Measurements from ENCODE around the gene DTX3L.

Gene DTX3L

GRCh38 chr3:122580470-122580869 lies 16.3 kb downstream of the DTX3L start:
- H3K27me3 ChIP-seq (ENCODE audit: control insufficient read depth, insufficient read depth, low read length), result no peaks in the 10 kb centered on the region
- H3K36me3 ChIP-seq (ENCODE audit: control insufficient read depth, insufficient read depth, low read length), result no peaks in the 10 kb centered on the region
- H3K27ac ChIP-seq (ENCODE audit: low read length), result no peak overlapping the region
- H3K9me3 ChIP-seq (ENCODE audit: control insufficient read depth, insufficient read depth, low read length), result peaks cover 3% of the 10 kb centered on the region; the same call in 1 of the 2 replicates
- no peaks in the 10 kb centered on the region for H3K4me1 ChIP-seq (ENCODE audit: control insufficient read depth, insufficient read depth, low read length)
- H3K4me3 ChIP-seq (ENCODE audit: low read length), result no peak overlapping the region
- WGBS (ENCODE audit: insufficient coverage, insufficient read length), result no CpG with 5 or more reads among the region's 3 CpGs
- DNase-seq (ENCODE audit: low read depth, low spot score), result no peak

GRCh38 chr3:122581622-122582021 lies 17.5 kb downstream of the DTX3L start:
- no CpG with 5 or more reads among the region's 2 CpGs for WGBS (ENCODE audit: insufficient coverage, insufficient read length)
- Histone ChIP-seq H3K4me1 (ENCODE audit: control insufficient read depth, insufficient read depth, low read length) (no peaks in the 10 kb centered on the region), H3K4me3 (ENCODE audit: low read length) (no peak overlapping the region), H3K27me3 (ENCODE audit: control insufficient read depth, insufficient read depth, low read length) (no peaks in the 10 kb centered on the region), H3K27ac (ENCODE audit: low read length) (no peak overlapping the region), H3K36me3 (ENCODE audit: control insufficient read depth, insufficient read depth, low read length) (no peaks in the 10 kb centered on the region), H3K9me3 (ENCODE audit: control insufficient read depth, insufficient read depth, low read length) (peaks cover 3% of the 10 kb centered on the region; the same call in 1 of the 2 replicates)
- DNase-seq (ENCODE audit: low read depth, low spot score), result no peak

- H3K36me3 ChIP-seq (ENCODE audit: control insufficient read depth, insufficient read depth, low read length), result no peaks in the 10 kb centered on the region
- H3K4me3 ChIP-seq (ENCODE audit: low read length), result no peak overlapping the region
- no peak overlapping the region for H3K27ac ChIP-seq (ENCODE audit: low read length)
- DNase-seq (ENCODE audit: low read depth, low spot score), result no peak
- peaks cover 3% of the 10 kb centered on the region; the same call in 1 of the 2 replicates for H3K9me3 ChIP-seq (ENCODE audit: control insufficient read depth, insufficient read depth, low read length)
- WGBS (ENCODE audit: insufficient coverage, insufficient read length), result no CpG with 5 or more reads among the region's 1 CpG
- H3K27me3 ChIP-seq (ENCODE audit: control insufficient read depth, insufficient read depth, low read length), result no peaks in the 10 kb centered on the region
- H3K4me1 ChIP-seq (ENCODE audit: control insufficient read depth, insufficient read depth, low read length), result no peaks in the 10 kb centered on the region
These were observed 18.3 kb downstream of the DTX3L start for GRCh38 chr3:122582390-122582789.

DNA sequence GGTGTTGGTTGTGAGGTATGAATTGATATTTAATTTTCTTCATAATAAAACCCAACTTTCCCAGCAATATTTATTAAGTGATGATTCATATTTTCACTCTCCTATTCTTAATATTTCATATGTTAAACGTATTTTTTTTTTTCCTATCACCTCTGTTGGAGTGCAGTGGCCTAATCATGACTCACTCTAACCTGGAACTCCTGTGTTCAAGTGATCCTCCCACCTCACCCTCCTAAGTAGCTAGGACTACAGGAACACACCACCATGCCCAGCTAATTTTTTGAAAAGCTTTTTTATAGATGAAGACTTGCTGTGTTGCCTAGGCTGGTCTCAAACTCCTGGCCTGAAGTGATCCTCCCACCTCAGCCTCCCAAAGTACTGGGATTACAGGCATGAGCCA lies 22.0 kb downstream of the DTX3L start:
- Histone ChIP-seq H3K27ac (ENCODE audit: low read length) (no peak overlapping the region), H3K9me3 (ENCODE audit: control insufficient read depth, insufficient read depth, low read length) (peaks cover 3% of the 10 kb centered on the region; the same call in 1 of the 2 replicates), H3K4me1 (ENCODE audit: control insufficient read depth, insufficient read depth, low read length) (no peaks in the 10 kb centered on the region), H3K27me3 (ENCODE audit: control insufficient read depth, insufficient read depth, low read length) (no peaks in the 10 kb centered on the region), H3K36me3 (ENCODE audit: control insufficient read depth, insufficient read depth, low read length) (no peaks in the 10 kb centered on the region), H3K4me3 (ENCODE audit: low read length) (no peak overlapping the region)
- no CpG with 5 or more reads among the region's 1 CpG for WGBS (ENCODE audit: insufficient coverage, insufficient read length)
- no peak for DNase-seq (ENCODE audit: low read depth, low spot score)

DNA sequence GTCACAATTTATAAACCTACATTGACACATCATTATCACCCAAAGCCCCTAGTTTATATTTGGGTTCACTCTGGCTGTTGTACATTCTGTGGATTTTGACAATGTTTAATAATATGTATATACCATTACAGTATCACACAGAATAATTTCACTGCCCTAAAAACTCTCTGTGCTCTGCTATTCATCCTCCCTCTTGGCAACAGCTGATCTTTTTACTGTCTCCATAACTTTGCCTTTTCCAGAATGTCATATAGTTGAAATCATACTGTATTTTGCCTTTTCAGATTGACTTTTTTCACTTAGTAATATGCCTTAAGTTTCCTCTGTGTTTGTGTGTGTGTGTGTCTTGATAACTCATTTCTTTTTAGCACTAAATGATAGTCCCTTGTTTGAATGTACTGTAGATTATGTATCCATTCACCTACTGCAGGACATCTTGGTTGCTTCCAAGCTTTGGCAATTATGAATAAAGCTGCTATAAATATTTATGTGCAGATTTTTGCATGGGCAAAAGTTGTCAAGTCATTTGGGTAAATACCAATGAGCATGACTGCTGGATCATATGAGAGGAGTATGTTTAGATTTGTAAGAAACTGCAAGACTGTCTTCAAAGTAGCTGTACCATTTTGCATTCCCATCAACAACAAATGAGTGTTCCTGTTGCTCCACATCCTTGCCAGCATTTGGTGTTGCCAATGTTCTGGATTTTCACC lies 22.8 kb downstream of the DTX3L start:
- Histone ChIP-seq H3K27ac (ENCODE audit: low read length) (no peak overlapping the region), H3K4me3 (ENCODE audit: low read length) (no peak overlapping the region), H3K4me1 (ENCODE audit: control insufficient read depth, insufficient read depth, low read length) (no peaks in the 10 kb centered on the region), H3K27me3 (ENCODE audit: control insufficient read depth, insufficient read depth, low read length) (no peaks in the 10 kb centered on the region), H3K36me3 (ENCODE audit: control insufficient read depth, insufficient read depth, low read length) (no peaks in the 10 kb centered on the region), H3K9me3 (ENCODE audit: control insufficient read depth, insufficient read depth, low read length) (peaks cover 3% of the 10 kb centered on the region; the same call in 1 of the 2 replicates)
- DNase-seq (ENCODE audit: low read depth, low spot score), result no peak

DNA sequence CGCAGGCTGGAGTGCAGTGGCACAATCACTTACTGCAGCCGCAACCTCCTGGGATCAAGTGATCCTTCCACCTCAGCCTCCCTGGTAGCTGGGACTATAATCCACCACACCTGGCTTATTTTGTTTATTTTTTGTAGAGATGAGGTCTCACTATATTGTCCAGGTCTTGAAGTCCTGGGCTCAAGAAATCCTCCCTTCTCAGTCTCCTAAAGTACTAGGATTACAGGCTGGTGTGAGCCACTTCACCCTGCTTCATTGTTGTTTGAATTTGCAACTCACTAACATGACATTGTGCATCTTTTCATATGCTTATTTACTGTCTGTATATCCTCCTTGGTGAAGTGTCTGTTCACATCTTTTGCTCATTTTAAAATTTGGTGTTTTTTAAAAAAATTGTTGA lies 23.4 kb downstream of the DTX3L start:
- Histone ChIP-seq H3K4me1 (ENCODE audit: control insufficient read depth, insufficient read depth, low read length) (no peaks in the 10 kb centered on the region), H3K27ac (ENCODE audit: low read length) (no peak overlapping the region), H3K9me3 (ENCODE audit: control insufficient read depth, insufficient read depth, low read length) (no peaks in the 10 kb centered on the region), H3K36me3 (ENCODE audit: control insufficient read depth, insufficient read depth, low read length) (no peaks in the 10 kb centered on the region), H3K27me3 (ENCODE audit: control insufficient read depth, insufficient read depth, low read length) (no peaks in the 10 kb centered on the region), H3K4me3 (ENCODE audit: low read length) (no peak overlapping the region)
- DNase-seq (ENCODE audit: low read depth, low spot score), result no peak
- no CpG with 5 or more reads among the region's 2 CpGs for WGBS (ENCODE audit: insufficient coverage, insufficient read length)

DNA sequence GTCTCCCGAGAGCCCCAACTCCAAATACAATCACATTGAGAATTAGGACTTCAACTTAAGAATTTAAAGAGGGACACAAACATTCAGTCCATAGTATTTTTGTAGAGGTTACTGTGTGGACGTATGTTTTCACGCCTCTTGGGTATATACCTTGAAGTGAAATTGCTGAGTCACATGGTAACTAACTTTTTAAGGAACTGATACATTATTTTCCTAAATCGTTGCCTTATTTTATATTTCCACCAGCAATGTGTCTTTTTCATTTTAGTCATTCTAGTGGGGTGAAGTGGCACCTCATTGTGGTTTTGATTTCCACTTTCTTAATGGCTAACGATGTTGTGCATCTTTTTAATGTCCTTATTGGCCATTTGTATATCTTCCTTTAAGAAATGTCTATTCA lies 25.2 kb downstream of the DTX3L start:
- WGBS (ENCODE audit: insufficient coverage, insufficient read length), result no CpG with 5 or more reads among the region's 5 CpGs
- Histone ChIP-seq H3K9me3 (ENCODE audit: control insufficient read depth, insufficient read depth, low read length) (no peaks in the 10 kb centered on the region), H3K27me3 (ENCODE audit: control insufficient read depth, insufficient read depth, low read length) (no peaks in the 10 kb centered on the region), H3K4me1 (ENCODE audit: control insufficient read depth, insufficient read depth, low read length) (no peaks in the 10 kb centered on the region), H3K36me3 (ENCODE audit: control insufficient read depth, insufficient read depth, low read length) (no peaks in the 10 kb centered on the region), H3K27ac (ENCODE audit: low read length) (no peak overlapping the region), H3K4me3 (ENCODE audit: low read length) (no peak overlapping the region)
- no peak for DNase-seq (ENCODE audit: low read depth, low spot score)

DNA sequence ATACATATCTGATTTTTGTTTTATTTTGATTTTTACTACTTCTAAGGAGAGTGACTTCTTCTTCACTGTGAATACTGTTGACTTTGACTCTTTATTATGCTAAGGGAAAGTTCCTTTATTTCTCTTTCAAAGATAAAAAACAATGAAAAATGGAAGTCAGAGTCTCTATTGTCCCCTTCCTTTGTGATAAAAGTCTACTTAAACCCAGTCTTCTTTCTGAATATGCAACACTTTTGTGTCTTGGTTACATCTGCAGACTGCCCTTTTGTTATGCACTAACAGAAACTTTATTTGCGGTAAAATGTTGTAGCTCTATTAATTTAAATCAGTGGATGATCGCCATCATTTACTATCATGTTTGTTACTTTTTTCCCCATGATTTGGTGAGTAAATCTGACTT lies 26.5 kb downstream of the DTX3L start:
- Histone ChIP-seq H3K27me3 (ENCODE audit: control insufficient read depth, insufficient read depth, low read length) (no peaks in the 10 kb centered on the region), H3K9me3 (ENCODE audit: control insufficient read depth, insufficient read depth, low read length) (no peaks in the 10 kb centered on the region), H3K36me3 (ENCODE audit: control insufficient read depth, insufficient read depth, low read length) (no peaks in the 10 kb centered on the region), H3K27ac (ENCODE audit: low read length) (no peak overlapping the region), H3K4me1 (ENCODE audit: control insufficient read depth, insufficient read depth, low read length) (no peaks in the 10 kb centered on the region), H3K4me3 (ENCODE audit: low read length) (no peak overlapping the region)
- no CpG with 5 or more reads among the region's 2 CpGs for WGBS (ENCODE audit: insufficient coverage, insufficient read length)
- DNase-seq (ENCODE audit: low read depth, low spot score), result no peak

- no peaks in the 10 kb centered on the region for H3K36me3 ChIP-seq (ENCODE audit: control insufficient read depth, insufficient read depth, low read length)
- H3K9me3 ChIP-seq (ENCODE audit: control insufficient read depth, insufficient read depth, low read length), result no peaks in the 10 kb centered on the region
- no peaks in the 10 kb centered on the region for H3K4me1 ChIP-seq (ENCODE audit: control insufficient read depth, insufficient read depth, low read length)
- H3K27me3 ChIP-seq (ENCODE audit: control insufficient read depth, insufficient read depth, low read length), result no peaks in the 10 kb centered on the region
- H3K27ac ChIP-seq (ENCODE audit: low read length), result no peak overlapping the region
- DNase-seq (ENCODE audit: low read depth, low spot score), result no peak
- no peak overlapping the region for H3K4me3 ChIP-seq (ENCODE audit: low read length)
These were observed 29.9 kb downstream of the DTX3L start for GRCh38 chr3:122594025-122594424.

- Histone ChIP-seq H3K36me3 (ENCODE audit: control insufficient read depth, insufficient read depth, low read length) (no peaks in the 10 kb centered on the region), H3K27me3 (ENCODE audit: control insufficient read depth, insufficient read depth, low read length) (no peaks in the 10 kb centered on the region), H3K4me3 (ENCODE audit: low read length) (no peak overlapping the region), H3K27ac (ENCODE audit: low read length) (no peak overlapping the region), H3K4me1 (ENCODE audit: control insufficient read depth, insufficient read depth, low read length) (no peaks in the 10 kb centered on the region), H3K9me3 (ENCODE audit: control insufficient read depth, insufficient read depth, low read length) (no peaks in the 10 kb centered on the region)
- WGBS (ENCODE audit: insufficient coverage, insufficient read length), result no CpG with 5 or more reads among the region's 3 CpGs
- DNase-seq (ENCODE audit: low read depth, low spot score), result no peak
These were observed 34.0 kb downstream of the DTX3L start for GRCh38 chr3:122598151-122598550.

DNA sequence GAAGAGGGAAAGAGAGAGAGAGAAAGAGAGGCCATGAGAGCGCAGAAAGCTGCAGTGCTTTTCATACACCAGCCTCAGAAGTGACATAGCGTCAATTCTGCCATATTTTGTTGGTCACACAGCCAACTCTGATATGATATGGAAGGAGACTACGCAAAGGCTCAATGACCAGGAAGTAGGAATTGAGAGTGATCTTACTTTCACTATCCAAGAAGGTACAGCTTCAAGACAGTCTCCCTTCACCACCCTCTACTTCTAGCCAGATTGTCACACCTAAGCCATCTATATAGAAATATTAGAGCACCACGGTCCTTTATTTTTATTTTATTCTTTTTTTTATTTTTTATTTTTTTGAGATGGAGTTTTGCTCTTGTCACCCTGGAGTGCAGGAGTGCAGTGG lies 34.4 kb downstream of the DTX3L start:
- Histone ChIP-seq H3K9me3 (ENCODE audit: control insufficient read depth, insufficient read depth, low read length) (no peaks in the 10 kb centered on the region), H3K27me3 (ENCODE audit: control insufficient read depth, insufficient read depth, low read length) (no peaks in the 10 kb centered on the region), H3K36me3 (ENCODE audit: control insufficient read depth, insufficient read depth, low read length) (no peaks in the 10 kb centered on the region), H3K4me3 (ENCODE audit: low read length) (no peak overlapping the region), H3K27ac (ENCODE audit: low read length) (no peak overlapping the region), H3K4me1 (ENCODE audit: control insufficient read depth, insufficient read depth, low read length) (no peaks in the 10 kb centered on the region)
- DNase-seq (ENCODE audit: low read depth, low spot score), result no peak
- no CpG with 5 or more reads among the region's 4 CpGs for WGBS (ENCODE audit: insufficient coverage, insufficient read length)
